ENCODE results near the gene RCAN1.
"Not testable (repeated sequence)": the region's sequence is repeated elsewhere in the genome, so short reads cannot be mapped to it uniquely, and the experiment has no call there.

The RCAN1 gene

GRCh38 chr21:34613679-34614627, 960 bp downstream of the RCAN1 start:
- DNase-seq (ENCODE audit: insufficient read length, low spot score) (no peak), FAIRE-seq (no peak)
- TF ChIP-seq, protein P1, sequence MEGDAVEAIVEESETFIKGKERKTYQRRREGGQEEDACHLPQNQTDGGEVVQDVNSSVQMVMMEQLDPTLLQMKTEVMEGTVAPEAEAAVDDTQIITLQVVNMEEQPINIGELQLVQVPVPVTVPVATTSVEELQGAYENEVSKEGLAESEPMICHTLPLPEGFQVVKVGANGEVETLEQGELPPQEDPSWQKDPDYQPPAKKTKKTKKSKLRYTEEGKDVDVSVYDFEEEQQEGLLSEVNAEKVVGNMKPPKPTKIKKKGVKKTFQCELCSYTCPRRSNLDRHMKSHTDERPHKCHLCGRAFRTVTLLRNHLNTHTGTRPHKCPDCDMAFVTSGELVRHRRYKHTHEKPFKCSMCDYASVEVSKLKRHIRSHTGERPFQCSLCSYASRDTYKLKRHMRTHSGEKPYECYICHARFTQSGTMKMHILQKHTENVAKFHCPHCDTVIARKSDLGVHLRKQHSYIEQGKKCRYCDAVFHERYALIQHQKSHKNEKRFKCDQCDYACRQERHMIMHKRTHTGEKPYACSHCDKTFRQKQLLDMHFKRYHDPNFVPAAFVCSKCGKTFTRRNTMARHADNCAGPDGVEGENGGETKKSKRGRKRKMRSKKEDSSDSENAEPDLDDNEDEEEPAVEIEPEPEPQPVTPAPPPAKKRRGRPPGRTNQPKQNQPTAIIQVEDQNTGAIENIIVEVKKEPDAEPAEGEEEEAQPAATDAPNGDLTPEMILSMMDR (IDR thresholded peaks at IDR 0.05; ENCODE audit: insufficient read depth, missing control alignments): no peak

GRCh38 chr21:34612557-34612956, 2.4 kb downstream of the RCAN1 start:
- no peak for FAIRE-seq
- TF ChIP-seq, protein P1 (IDR thresholded peaks at IDR 0.05; ENCODE audit: insufficient read depth, missing control alignments): no peak
- DNase-seq (ENCODE audit: insufficient read length, low spot score): no peak

- DNase-seq (ENCODE audit: insufficient read length, low spot score): no peak
- FAIRE-seq: no peak
- TF ChIP-seq, protein P1 (IDR thresholded peaks at IDR 0.05; ENCODE audit: insufficient read depth, missing control alignments): no peak
Measured at GRCh38 chr21:34612056-34612455, 2.9 kb downstream of the RCAN1 start.

DNA sequence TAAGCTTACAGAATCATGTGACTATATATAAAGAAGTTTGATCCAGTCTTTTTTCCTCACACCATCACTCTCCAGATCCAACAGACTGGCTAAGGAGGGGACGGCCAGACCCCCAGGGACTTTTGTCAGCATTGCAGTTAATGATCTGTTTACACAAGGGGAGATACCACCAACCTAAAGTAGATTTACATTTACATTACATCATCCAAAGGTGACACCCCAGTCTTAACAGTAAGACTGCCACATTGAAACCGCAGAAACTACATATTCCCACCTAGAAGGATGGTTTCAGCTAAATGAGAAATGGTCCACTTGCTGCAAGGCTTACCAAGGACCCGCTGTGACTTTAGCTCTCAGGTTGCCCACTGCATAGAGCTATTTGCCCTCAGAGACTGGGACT, 3.4 kb downstream of the RCAN1 start:
- FAIRE-seq: no peak

DNA sequence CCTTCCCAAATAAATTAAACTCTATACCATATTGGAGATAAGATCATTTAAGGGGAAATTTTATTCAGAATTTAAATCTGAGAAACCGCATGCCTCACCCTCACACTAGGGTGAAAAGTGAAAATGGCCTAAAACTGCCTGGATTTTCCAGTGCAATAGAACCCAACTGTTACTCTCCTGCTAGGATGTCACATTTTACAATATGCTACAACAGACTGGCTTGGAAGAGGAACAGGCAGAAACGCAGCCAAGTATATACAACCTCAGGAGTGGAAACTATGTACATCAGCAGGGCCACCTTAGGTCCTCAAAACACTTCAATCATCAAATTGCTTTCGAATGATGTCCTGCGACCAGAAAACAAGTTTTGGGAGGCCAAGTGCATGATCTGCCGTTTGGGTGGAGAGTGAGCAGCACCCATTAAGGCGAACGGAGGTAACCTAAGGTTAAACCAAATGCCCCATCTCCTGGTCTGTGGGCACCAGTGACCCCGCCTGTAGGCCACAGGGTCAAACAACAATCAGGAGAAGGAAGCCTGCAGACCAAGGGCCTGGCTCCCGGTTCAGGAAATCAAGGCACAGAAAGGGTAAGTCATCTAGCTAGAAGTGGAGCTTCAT, 4.9 kb downstream of the RCAN1 start:
- TF ChIP-seq, protein P1 (IDR thresholded peaks at IDR 0.05; ENCODE audit: insufficient read depth, missing control alignments): no peak
- DNase-seq (ENCODE audit: insufficient read length, low spot score): no peak
- FAIRE-seq: no peak

More for the DNA sequence above, 3.4 kb downstream of the RCAN1 start:
- no peak for DNase-seq (ENCODE audit: insufficient read length, low spot score)
- TF ChIP-seq, protein P1 (IDR thresholded peaks at IDR 0.05; ENCODE audit: insufficient read depth, missing control alignments): no peak

- DNase-seq (ENCODE audit: insufficient read length, low spot score): no peak
- FAIRE-seq: no peak
- TF ChIP-seq, protein P1 (IDR thresholded peaks at IDR 0.05; ENCODE audit: insufficient read depth, missing control alignments): no peak
Measured at GRCh38 chr21:34609244-34609932, 5.5 kb downstream of the RCAN1 start.

DNA sequence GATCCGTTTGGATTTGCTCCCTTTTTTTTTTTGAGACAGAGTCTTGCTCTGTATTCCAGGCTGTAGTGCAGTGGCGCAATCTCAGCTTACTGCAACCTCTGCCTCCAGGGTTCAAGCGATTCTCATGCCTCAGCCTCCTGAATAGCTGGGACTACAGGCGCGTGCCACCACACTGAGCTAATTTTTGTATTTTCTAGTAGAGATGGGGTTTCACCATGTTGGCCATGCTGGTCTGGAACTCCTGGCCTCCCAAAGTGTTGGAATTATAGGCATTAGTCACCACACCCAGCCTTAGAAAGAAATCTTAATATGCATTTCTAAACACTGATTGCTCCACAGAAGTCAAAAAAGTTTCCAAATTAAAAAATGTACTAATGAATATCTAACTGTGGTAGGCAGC, 7.5 kb downstream of the RCAN1 start:
- not testable (repeated sequence) for FAIRE-seq; DNase-seq (ENCODE audit: insufficient read length, low spot score)
